IMR-90 (cell line): ENCODE data around the gene HSH2D. TPM values are rescaled to one million over a fixed set of nuclear protein-coding genes. Genes with fewer than 3 reads are reported as not detected.

ENCODE experiments used
- ATAC-seq: fragments of 200-7000 bp; cut with Tn5 transposase; 2 replicates; pipeline ENCODE4 v1.9.1; 2020; ENCODE audit warnings: low read depth, mild to moderate bottlenecking, moderate library complexity
- BruUV-seq: library from RNA; stranded (reverse); fragments of 400-500 nt; replicated peaks from 2 replicates; lab custom pipeline; 2021; lab: Mats Ljungman, UMichigan
- CTCF ChIA-PET: fragments of 300-600 bp; formaldehyde crosslinking; extraction: SDS; loops from one replicate; lab custom pipeline; 2021; ENCODE audit warnings: antibody characterized with exemption; lab: Yijun Ruan, JAX
- POLR2A ChIA-PET: fragments of 300-600 bp; sonication (Branson Sonifier 250); formaldehyde crosslinking; loops from one replicate; lab custom pipeline; 2022; ENCODE audit warnings: antibody characterized with exemption; ENCODE audit not compliant: unreplicated experiment; lab: Charles Lee
- DNase-seq: peaks from one replicate; pipeline ENCODE4 v3.0.0; 2013
- H2AFZ ChIP-seq: replicated peaks from 2 replicates; pipeline ENCODE3; 2013; ENCODE audit warnings: low read length, mild to moderate bottlenecking; ENCODE audit not compliant: poor library complexity
- H2AK5ac ChIP-seq: 2 replicates; pipeline ENCODE4 v1.6.1; 2013; ENCODE audit warnings: low read depth, low read length, inconsistent platforms
- H2AK9ac ChIP-seq: replicated peaks from 2 replicates; pipeline ENCODE3; 2013; ENCODE audit warnings: mild to moderate bottlenecking, low read depth, low read length, moderate library complexity; ENCODE audit not compliant: poor library complexity
- H2BK120ac ChIP-seq: 2 replicates; pipeline ENCODE4 v1.6.1; 2013; ENCODE audit warnings: low read depth, low read length, inconsistent platforms
- H2BK15ac ChIP-seq: 3 replicates; pipeline ENCODE4 v1.6.1; 2013; ENCODE audit warnings: low read depth, low read length, inconsistent platforms
- H2BK20ac ChIP-seq: 2 replicates; pipeline ENCODE4 v1.6.1; 2013; ENCODE audit warnings: low read depth, mild to moderate bottlenecking, inconsistent platforms, low read length, moderate library complexity
- H2BK5ac ChIP-seq: 2 replicates; pipeline ENCODE4 v1.6.1; 2013; ENCODE audit warnings: mild to moderate bottlenecking, low read depth, low read length, inconsistent platforms; ENCODE audit not compliant: poor library complexity, severe bottlenecking
- H3K14ac ChIP-seq: replicated peaks from 2 replicates; pipeline ENCODE4 v1.6.1; 2013; ENCODE audit warnings: low read depth, low read length, inconsistent platforms
- H3K18ac ChIP-seq: 2 replicates; pipeline ENCODE4 v1.6.1; 2013; ENCODE audit warnings: low read depth, low read length, control low read depth
- H3K23ac ChIP-seq: 2 replicates; pipeline ENCODE4 v1.6.1; 2013; ENCODE audit warnings: low read depth, low read length, inconsistent platforms
- H3K27ac ChIP-seq: 2 replicates; pipeline ENCODE4 v1.5.1; 2013; ENCODE audit warnings: mild to moderate bottlenecking, control low read depth, low read length; ENCODE audit not compliant: insufficient read depth
- H3K27me3 ChIP-seq: 2 replicates; pipeline ENCODE4 v1.6.1; 2013; ENCODE audit warnings: low read length; ENCODE audit not compliant: control insufficient read depth, insufficient read depth
- H3K36me3 ChIP-seq: 2 replicates; pipeline ENCODE4 v1.6.1; 2013; ENCODE audit warnings: low read length, mixed read lengths; ENCODE audit not compliant: control insufficient read depth, insufficient read depth
- H3K4ac ChIP-seq: 2 replicates; pipeline ENCODE4 v1.6.1; 2013; ENCODE audit warnings: low read depth, low read length, inconsistent platforms
- H3K4me1 ChIP-seq: 2 replicates; pipeline ENCODE4 v1.6.1; 2013; ENCODE audit warnings: low read length, mixed read lengths; ENCODE audit not compliant: control insufficient read depth, insufficient read depth
- H3K4me2 ChIP-seq: 2 replicates; pipeline ENCODE4 v1.6.1; 2013; ENCODE audit warnings: low read depth, mild to moderate bottlenecking, control low read depth, low read length, moderate library complexity
- H3K4me3 ChIP-seq: 2 replicates; pipeline ENCODE4 v1.5.1; 2013; ENCODE audit warnings: low read depth, mild to moderate bottlenecking, control low read depth, low read length, moderate library complexity; ENCODE audit not compliant: insufficient read depth
- H3K56ac ChIP-seq: 2 replicates; pipeline ENCODE4 v1.6.1; 2013; ENCODE audit warnings: low read length, inconsistent platforms; ENCODE audit not compliant: insufficient read depth; ENCODE audit errors: extremely low read depth
- H3K79me1 ChIP-seq, 2 experiments: 2 replicates each; pipeline ENCODE4 v1.6.1; 2013; ENCODE audit warnings: low read length in 2 of 2, inconsistent platforms in 1 of 2, low read depth in 1 of 2
- H3K9ac ChIP-seq: 2 replicates; pipeline ENCODE4 v1.6.1; 2013; ENCODE audit warnings: low read depth, low read length, control low read depth
- H3K9me1 ChIP-seq: 2 replicates; pipeline ENCODE4 v1.6.1; 2013; ENCODE audit warnings: low read length, inconsistent platforms; ENCODE audit not compliant: insufficient read depth
- H3K9me3 ChIP-seq: 2 replicates; pipeline ENCODE4 v1.6.1; 2013; ENCODE audit warnings: low read length; ENCODE audit not compliant: control insufficient read depth, insufficient read depth
- H4K20me1 ChIP-seq: 2 replicates; pipeline ENCODE4 v1.6.1; 2013; ENCODE audit warnings: low read length, inconsistent platforms; ENCODE audit not compliant: insufficient read depth
- H4K5ac ChIP-seq: 2 replicates; pipeline ENCODE4 v1.6.1; 2013; ENCODE audit warnings: mild to moderate bottlenecking, low read depth, low read length, control low read depth
- H4K8ac ChIP-seq, 2 experiments: 2 replicates each; pipeline ENCODE4 v1.6.1; 2013; ENCODE audit warnings: low read depth in 2 of 2, low read length in 2 of 2, control low read depth in 1 of 2, inconsistent platforms in 1 of 2
- H4K91ac ChIP-seq: 2 replicates; pipeline ENCODE4 v1.6.1; 2013; ENCODE audit warnings: low read depth, low read length, inconsistent platforms; ENCODE audit not compliant: insufficient read depth
- CEBPB ChIP-seq: IDR thresholded peaks from 2 replicates; pipeline ENCODE4 v1.6.1; 2012; ENCODE audit warnings: low read depth, low read length, improper control_type of control experiment
- MAFK ChIP-seq: IDR thresholded peaks from 2 replicates; pipeline ENCODE4 v1.6.1; 2012; ENCODE audit warnings: low read depth, low read length, improper control_type of control experiment
- NFE2L2 ChIP-seq: fragments of 150-350 bp; IDR thresholded peaks from 2 replicates; pipeline ENCODE4 v1.6.1; 2016; ENCODE audit warnings: low read depth, mild to moderate bottlenecking, low read length
- SMC3 ChIP-seq: fragments of 150-350 bp; IDR thresholded peaks from 2 replicates; pipeline ENCODE4 v1.6.1; 2016; ENCODE audit warnings: low read depth, mild to moderate bottlenecking, antibody characterized with exemption, low read length, moderate library complexity
- WGBS, 2 experiments: methylation state at CpG; one replicate each; pipeline versions ENCODE4 v1.1.5 to v1.1.7; 2013; ENCODE audit warnings: missing lambda C conversion rate in 2 of 2; ENCODE audit not compliant: insufficient read length in 1 of 2; ENCODE audit errors: extremely low coverage in 2 of 2; 5-methylcytosine and 5-hydroxymethylcytosine counted together
- dilution Hi-C: fragments of 300-500 bp; cut with HindIII; formaldehyde crosslinking; loops from one replicate; pipeline ENCODE4 v1.14.3; 2018; ENCODE audit warnings: low sequenced_read_pairs; ENCODE audit not compliant: unreplicated experiment
- in situ Hi-C: fragments of 300-500 bp; cut with MboI; formaldehyde crosslinking; loops from 3 replicates; pipeline ENCODE4 v1.14.3; 2019; ENCODE audit warnings: low sequenced_read_pairs, inconsistent platforms, mixed read lengths
- intact Hi-C: fragments of 100-400 bp; cut with micrococcal nuclease; formaldehyde crosslinking; loops from 2 replicates; pipeline ENCODE4 v1.10.0; 2022
- polyA plus RNA-seq, 3 experiments: library from polyadenylated mRNA; depleted of rRNA; stranded (reverse); fragments of >200 nt; gene quantifications; 2 replicates each; pipeline ENCODE4 v1.2.3, GENCODE V29; 2012; ENCODE audit warnings: low replicate concordance in 1 of 3
- total RNA-seq: library from RNA; depleted of rRNA; stranded (reverse); fragments of >200 nt; gene quantifications from 2 replicates; pipeline ENCODE4 v1.2.3, GENCODE V29; 2012
- TF ChIP-seq, protein P1 (sequence below): conservative IDR thresholded peaks from 2 replicates; pipeline ENCODE4 v1.5.1; 2012; ENCODE audit warnings: mild to moderate bottlenecking, low read depth, low read length, improper control_type of control experiment
- TF ChIP-seq, protein P2 (sequence below): fragments of 150-350 bp; IDR thresholded peaks from 2 replicates; pipeline ENCODE4 v1.6.1; 2016; ENCODE audit warnings: low read depth, mild to moderate bottlenecking, low read length, moderate library complexity, borderline replicate concordance
- TF ChIP-seq, protein P3 (sequence below): fragments of 150-350 bp; IDR thresholded peaks from 2 replicates; pipeline ENCODE4 v1.6.1; 2017; ENCODE audit warnings: mild to moderate bottlenecking, antibody characterized with exemption, low read length, low read depth

Gene HSH2D
- total and polyA plus RNA-seq, 2 of the 4 experiments (the other 2 are of a cell fraction), result not detected

DNA sequence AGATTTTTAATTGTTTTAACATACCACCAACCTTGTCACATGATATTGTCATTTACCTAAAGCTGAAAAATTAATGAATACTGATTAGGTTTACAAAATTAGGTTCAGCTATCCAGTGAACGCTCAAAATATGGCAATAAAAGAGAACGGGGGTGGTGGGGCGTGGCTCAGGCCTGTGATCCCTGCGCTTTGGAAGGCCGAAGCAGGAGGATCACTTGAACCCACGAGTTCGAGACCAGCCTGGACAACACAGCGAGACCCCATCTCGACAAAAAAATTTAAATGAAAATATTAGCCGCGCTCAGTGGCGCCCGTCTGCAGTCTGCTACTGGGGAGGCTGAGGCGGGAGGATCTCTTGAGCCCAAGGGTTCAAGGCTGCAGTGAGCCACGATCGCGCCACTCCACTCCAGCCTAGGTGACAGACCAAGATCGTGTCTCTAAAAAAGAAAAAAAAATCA lies 41.2 kb downstream of the HSH2D start (continued):
- TF ChIP-seq, protein P1, sequence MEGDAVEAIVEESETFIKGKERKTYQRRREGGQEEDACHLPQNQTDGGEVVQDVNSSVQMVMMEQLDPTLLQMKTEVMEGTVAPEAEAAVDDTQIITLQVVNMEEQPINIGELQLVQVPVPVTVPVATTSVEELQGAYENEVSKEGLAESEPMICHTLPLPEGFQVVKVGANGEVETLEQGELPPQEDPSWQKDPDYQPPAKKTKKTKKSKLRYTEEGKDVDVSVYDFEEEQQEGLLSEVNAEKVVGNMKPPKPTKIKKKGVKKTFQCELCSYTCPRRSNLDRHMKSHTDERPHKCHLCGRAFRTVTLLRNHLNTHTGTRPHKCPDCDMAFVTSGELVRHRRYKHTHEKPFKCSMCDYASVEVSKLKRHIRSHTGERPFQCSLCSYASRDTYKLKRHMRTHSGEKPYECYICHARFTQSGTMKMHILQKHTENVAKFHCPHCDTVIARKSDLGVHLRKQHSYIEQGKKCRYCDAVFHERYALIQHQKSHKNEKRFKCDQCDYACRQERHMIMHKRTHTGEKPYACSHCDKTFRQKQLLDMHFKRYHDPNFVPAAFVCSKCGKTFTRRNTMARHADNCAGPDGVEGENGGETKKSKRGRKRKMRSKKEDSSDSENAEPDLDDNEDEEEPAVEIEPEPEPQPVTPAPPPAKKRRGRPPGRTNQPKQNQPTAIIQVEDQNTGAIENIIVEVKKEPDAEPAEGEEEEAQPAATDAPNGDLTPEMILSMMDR, result no peak

DNA sequence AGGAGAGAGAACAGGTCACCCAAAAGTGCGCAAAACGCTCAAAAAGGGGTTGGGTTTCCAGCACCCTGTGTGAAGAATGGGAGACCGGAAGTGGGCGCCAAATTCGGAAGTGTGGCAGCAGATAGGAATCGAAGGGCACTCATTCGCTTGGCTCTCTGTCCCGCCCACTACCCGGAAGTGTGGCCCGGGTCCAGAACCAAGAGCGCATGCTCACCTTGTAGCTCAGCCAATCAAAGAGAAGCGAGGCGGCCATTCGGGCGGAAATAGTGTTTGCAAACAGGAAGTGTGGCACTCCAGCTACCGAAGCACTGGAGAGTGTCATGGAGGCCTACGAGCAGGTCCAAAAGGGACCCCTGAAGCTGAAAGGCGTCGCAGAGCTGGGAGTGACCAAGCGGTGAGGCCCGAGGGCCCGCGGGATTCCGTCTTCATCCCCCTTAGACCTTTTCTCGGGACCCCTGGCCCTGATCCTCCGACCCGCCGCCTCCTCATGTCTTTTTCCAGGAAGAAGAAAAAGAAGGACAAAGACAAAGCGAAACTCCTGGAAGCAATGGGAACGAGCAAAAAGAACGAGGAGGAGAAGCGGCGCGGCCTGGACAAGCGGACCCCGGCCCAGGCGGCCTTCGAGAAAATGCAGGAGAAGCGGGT lies 41.8 kb downstream of the HSH2D start, which contains the start of gene FAM32A:
Gene FAM32A, plus strand, starts transcription at position 288 of the 645 bp plus-strand sequence. Its CDS starts 33 bp downstream, at position 321.
- H4K5ac ChIP-seq, result peak within 1 kb of the TSS; percentile 85
- peak within 1 kb of the TSS; percentile 97 for H2AK9ac ChIP-seq
- H4K20me1 ChIP-seq, result peaks cover 6% of the 10 kb centered on the region; the same call in 1 of the 2 replicates
- peak within 1 kb of the TSS; percentile 66 for H3K27ac ChIP-seq
- H3K23ac ChIP-seq, result peak within 1 kb of the TSS; percentile 46; the same call in 1 of the 2 replicates
- H3K9me1 ChIP-seq, result peaks cover 7% of the 10 kb centered on the region; the same call in 1 of the 2 replicates
- no peaks in the 10 kb centered on the region for H3K27me3 ChIP-seq
- BruUV-seq, result no TSS peak
- peak within 1 kb of the TSS; percentile 65 for H3K4me3 ChIP-seq
- H2BK20ac ChIP-seq, result no peak within 1 kb of the TSS
- peak within 1 kb of the TSS; percentile 59 for H2BK5ac ChIP-seq
- H2BK120ac ChIP-seq, result peak within 1 kb of the TSS; percentile 30; the same call in 1 of the 2 replicates
- POLR2A ChIA-PET, result interaction anchor here (0.6 to 1.4 kb wide), 5 partner anchors 107 to 198 kb away, joined by 3 to 8 read pairs (median 3); partner anchors contain the start of gene TPM4
- ATAC-seq (peak; percentile 86), DNase-seq (peak; percentile 99)
- peak within 1 kb of the TSS; percentile 92 for H2AFZ ChIP-seq
- in situ Hi-C loops (loop anchor here (5.0 to 25.0 kb wide), 5 partner anchors 73 to 1073 kb away; partner anchors contain the start of genes AKAP8L, CYP4F3, RAB8A and SYDE1), dilution Hi-C loops (no loop called here), intact Hi-C loops (no loop called here)
- H3K4ac ChIP-seq, result peak within 1 kb of the TSS; percentile 76
- no peak within 1 kb of the TSS for H2BK15ac ChIP-seq
- peak within 1 kb of the TSS; percentile 81 for H3K9ac ChIP-seq
- peak within 1 kb of the TSS; percentile 77 for H2AK5ac ChIP-seq
- H3K79me1 ChIP-seq, result peaks cover 15 to 42% of the 10 kb centered on the region in 2 experiments
- H3K18ac ChIP-seq, result no peak within 1 kb of the TSS
- peaks cover 16% of the 10 kb centered on the region for H3K36me3 ChIP-seq
- peaks cover 3% of the 10 kb centered on the region; the same call in 1 of the 2 replicates for H3K4me1 ChIP-seq
- H3K56ac ChIP-seq, result peak within 1 kb of the TSS; percentile 68
- H4K8ac ChIP-seq, result peak within 1 kb of the TSS; percentile 95 to 99
- 0% methylated on average over 21 of the region's 39 CpGs; no CpG with 5 or more reads in 1 of the 2 experiments for WGBS, 2 experiments
- H3K14ac ChIP-seq, result peak within 1 kb of the TSS; percentile 70
- H3K9me3 ChIP-seq, result no peaks in the 10 kb centered on the region
- H4K91ac ChIP-seq, result peak within 1 kb of the TSS; percentile 65
- H3K4me2 ChIP-seq, result peak within 1 kb of the TSS; percentile 98
- CTCF ChIA-PET, result interaction anchor here (0.6 to 2.3 kb wide), 4 partner anchors 12 to 146 kb away, joined by 3 to 12 read pairs (median 4); partner anchors contain the start of gene AP1M1
- TF ChIP-seq, protein P2, sequence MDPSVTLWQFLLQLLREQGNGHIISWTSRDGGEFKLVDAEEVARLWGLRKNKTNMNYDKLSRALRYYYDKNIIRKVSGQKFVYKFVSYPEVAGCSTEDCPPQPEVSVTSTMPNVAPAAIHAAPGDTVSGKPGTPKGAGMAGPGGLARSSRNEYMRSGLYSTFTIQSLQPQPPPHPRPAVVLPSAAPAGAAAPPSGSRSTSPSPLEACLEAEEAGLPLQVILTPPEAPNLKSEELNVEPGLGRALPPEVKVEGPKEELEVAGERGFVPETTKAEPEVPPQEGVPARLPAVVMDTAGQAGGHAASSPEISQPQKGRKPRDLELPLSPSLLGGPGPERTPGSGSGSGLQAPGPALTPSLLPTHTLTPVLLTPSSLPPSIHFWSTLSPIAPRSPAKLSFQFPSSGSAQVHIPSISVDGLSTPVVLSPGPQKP, result peak; percentile 99
- TF ChIP-seq, protein P3, sequence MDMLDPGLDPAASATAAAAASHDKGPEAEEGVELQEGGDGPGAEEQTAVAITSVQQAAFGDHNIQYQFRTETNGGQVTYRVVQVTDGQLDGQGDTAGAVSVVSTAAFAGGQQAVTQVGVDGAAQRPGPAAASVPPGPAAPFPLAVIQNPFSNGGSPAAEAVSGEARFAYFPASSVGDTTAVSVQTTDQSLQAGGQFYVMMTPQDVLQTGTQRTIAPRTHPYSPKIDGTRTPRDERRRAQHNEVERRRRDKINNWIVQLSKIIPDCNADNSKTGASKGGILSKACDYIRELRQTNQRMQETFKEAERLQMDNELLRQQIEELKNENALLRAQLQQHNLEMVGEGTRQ, result no peak
- TF ChIP-seq NFE2L2 (no peak), SMC3 (no peak), CEBPB (no peak), MAFK (no peak)
- TF ChIP-seq, protein P1, result peak; percentile 22; the same call in 1 of the 2 replicates
